Endothelial cell of umbilical vein (primary cell): Measurements from ENCODE around the gene SLC12A7. TPM values are rescaled to one million over a fixed set of nuclear protein-coding genes. Genes with fewer than 3 reads are reported as not detected.

ENCODE experiments used
- BruUV-seq: library from RNA; stranded (reverse); fragments of 400-500 nt; replicated peaks from 2 replicates; lab custom pipeline; 2021; lab: Mats Ljungman, UMichigan
- CTCF ChIA-PET: fragments of 300-600, 350-600 bp; sonication (Branson Sonifier 250); formaldehyde crosslinking; loops from one replicate; lab custom pipeline; 2021; ENCODE audit warnings: antibody characterized with exemption, inconsistent platforms; lab: Charles Lee
- POLR2A ChIA-PET: fragments of 300-600, 350-600 bp; sonication (Branson Sonifier 250); formaldehyde crosslinking; loops from one replicate; lab custom pipeline; 2021; ENCODE audit warnings: antibody characterized with exemption, inconsistent platforms; lab: Charles Lee
- DNase-seq: peaks from one replicate; pipeline ENCODE4 v3.0.0-alpha.2; 2011; ENCODE audit warnings: low read depth, low spot score
- FAIRE-seq: peaks from 2 replicates; lab custom pipeline; 2011; peaks lifted over from hg19 to GRCh38; lab: Jason Lieb, UNC
- H2AFZ ChIP-seq: 2 replicates; pipeline ENCODE4 v1.6.0; 2012; ENCODE audit warnings: low read depth, low read length, control low read depth, inconsistent platforms
- H3K27ac ChIP-seq: 2 replicates; pipeline ENCODE4 v1.5.1; 2011; ENCODE audit warnings: low read depth, mild to moderate bottlenecking, control low read depth, low read length, moderate library complexity; ENCODE audit not compliant: insufficient read depth
- H3K27me3 ChIP-seq, 2 experiments: 2 replicates each; pipeline versions ENCODE4 v1.6.0 to v1.6.1; 2011; ENCODE audit warnings: low read length in 2 of 2, mixed read lengths in 1 of 2; ENCODE audit not compliant: control insufficient read depth in 2 of 2, insufficient read depth in 2 of 2
- H3K36me3 ChIP-seq, 2 experiments: 2 replicates in 1 of 2; 3 replicates in 1 of 2; pipeline ENCODE4 v1.5.1; 2011; ENCODE audit warnings: low read length in 2 of 2, mild to moderate bottlenecking in 1 of 2, moderate library complexity in 1 of 2; ENCODE audit not compliant: control insufficient read depth in 2 of 2, insufficient read depth in 2 of 2; ENCODE audit errors: extremely low read depth in 1 of 2
- H3K4me1 ChIP-seq: 3 replicates; pipeline ENCODE4 v1.5.1; 2011; ENCODE audit warnings: mild to moderate bottlenecking, low read length; ENCODE audit not compliant: control insufficient read depth, insufficient read depth; ENCODE audit errors: extremely low read depth
- H3K4me2 ChIP-seq: 2 replicates; pipeline ENCODE4 v1.6.1; 2011; ENCODE audit warnings: low read length, control low read depth, mixed read lengths; ENCODE audit not compliant: insufficient read depth
- H3K4me3 ChIP-seq, 3 experiments: fragments of 200-600 bp in 1 of 3; sonication (generic), shearing (Covaris generic) in 1 of 3; replicated peaks in 1 of 3; 2 replicates each; pipeline ENCODE4 v1.5.1; 2011 to 2016; ENCODE audit warnings: control low read depth in 3 of 3, low read length in 3 of 3, mild to moderate bottlenecking in 2 of 3, inconsistent platforms in 1 of 3, low read depth in 1 of 3, moderate library complexity in 1 of 3; ENCODE audit not compliant: insufficient read depth in 1 of 3
- H3K79me2 ChIP-seq: 2 replicates; pipeline ENCODE4 v1.6.0; 2012; ENCODE audit warnings: low read length, inconsistent platforms; ENCODE audit not compliant: control insufficient read depth, insufficient read depth
- H3K9ac ChIP-seq: replicated peaks from 2 replicates; pipeline ENCODE3; 2011; ENCODE audit warnings: low read length, control low read depth; ENCODE audit not compliant: insufficient read depth; ENCODE audit errors: extremely low read depth
- H3K9me1 ChIP-seq: replicated peaks from 3 replicates; pipeline ENCODE4 v1.6.0; 2011; ENCODE audit warnings: mild to moderate bottlenecking, low read length; ENCODE audit not compliant: control insufficient read depth, insufficient read depth; ENCODE audit errors: extremely low read depth
- H3K9me3 ChIP-seq: replicated peaks from 2 replicates; pipeline ENCODE4 v1.5.1; 2012; ENCODE audit warnings: low read length, inconsistent platforms; ENCODE audit not compliant: control insufficient read depth, insufficient read depth
- H4K20me1 ChIP-seq: replicated peaks from 2 replicates; pipeline ENCODE3; 2011; ENCODE audit warnings: mild to moderate bottlenecking, low read length; ENCODE audit not compliant: control insufficient read depth, insufficient read depth; ENCODE audit errors: extremely low read depth
- EZH2 ChIP-seq: IDR thresholded peaks from 2 replicates; pipeline ENCODE4 v1.6.1; 2012; ENCODE audit warnings: borderline replicate concordance, low read depth, mild to moderate bottlenecking, moderate library complexity, low read length, inconsistent platforms; ENCODE audit not compliant: severe bottlenecking
- FOS ChIP-seq: IDR thresholded peaks from 2 replicates; pipeline ENCODE4 v1.6.1; 2011; ENCODE audit warnings: mild to moderate bottlenecking, low read length, moderate library complexity, borderline replicate concordance; ENCODE audit not compliant: insufficient read depth
- GATA2 ChIP-seq: IDR thresholded peaks from 2 replicates; pipeline ENCODE4 v1.7.0; 2011; ENCODE audit warnings: low read depth, mild to moderate bottlenecking, moderate library complexity, mixed read lengths, low read length; ENCODE audit not compliant: insufficient read length, insufficient read depth
- JUN ChIP-seq: IDR thresholded peaks from 2 replicates; pipeline ENCODE4 v1.6.1; 2011; ENCODE audit warnings: borderline replicate concordance, low read depth; ENCODE audit not compliant: insufficient read length, insufficient read depth
- MAX ChIP-seq: IDR thresholded peaks from 2 replicates; pipeline ENCODE4 v1.6.1; 2011; ENCODE audit not compliant: insufficient read depth, insufficient read length
- MYC ChIP-seq: IDR thresholded peaks from one replicate; pipeline ENCODE4 v1.6.1; 2011; ENCODE audit warnings: mild to moderate bottlenecking, low read depth, low read length
- POLR2A ChIP-seq: IDR thresholded peaks from 2 replicates; pipeline ENCODE4 v1.6.1; 2012; ENCODE audit warnings: low read depth, mild to moderate bottlenecking, control low read depth, low read length
- POLR2AphosphoS5 ChIP-seq: IDR thresholded peaks from 2 replicates; pipeline ENCODE4 v1.6.1; 2012; ENCODE audit warnings: low read depth, mild to moderate bottlenecking, control low read depth, low read length, moderate library complexity; ENCODE audit not compliant: insufficient read depth
- dilution Hi-C: fragments of 300-500 bp; cut with MboI; formaldehyde crosslinking; loops from one replicate; pipeline ENCODE4 v1.15.0; 2019; ENCODE audit warnings: low sequenced_read_pairs; ENCODE audit not compliant: extremely low pct_ligation_motif_present
- intact Hi-C: fragments of 100-400 bp; cut with micrococcal nuclease; formaldehyde crosslinking; loops from one replicate; pipeline ENCODE4 v1.10.0; 2022
- polyA plus RNA-seq, 4 experiments: library from polyadenylated mRNA; depleted of rRNA in 3 of 4; stranded (reverse) in 3 of 4; unstranded in 1 of 4; fragments of >200 nt; gene quantifications; 2 replicates each; pipeline versions ENCODE4 v1.2.1 to v1.2.3, GENCODE V29; 2011 to 2012; ENCODE audit warnings: missing spikeins in 1 of 4
- total RNA-seq: library from RNA; stranded (reverse); gene quantifications from 2 replicates; pipeline ENCODE4 v1.2.3, GENCODE V29; 2021
- TF ChIP-seq, protein P1 (sequence below), 2 donors: IDR thresholded peaks; 1 replicate in 1 of 2; 2 replicates in 1 of 2; pipeline ENCODE4 v1.5.1; 2011; ENCODE audit warnings: low read length in 2 of 2, mild to moderate bottlenecking in 2 of 2, moderate library complexity in 2 of 2, control low read depth in 1 of 2, inconsistent platforms in 1 of 2, low read depth in 1 of 2; ENCODE audit not compliant: insufficient read depth in 1 of 2; ENCODE audit errors: extremely low read depth in 1 of 2

Gene SLC12A7
- total and polyA plus RNA-seq, 2 donors (not counting 3 experiments of a cell fraction or from before 2014, with no cell fraction given) = 16.4 to 38.8 TPM

DNA sequence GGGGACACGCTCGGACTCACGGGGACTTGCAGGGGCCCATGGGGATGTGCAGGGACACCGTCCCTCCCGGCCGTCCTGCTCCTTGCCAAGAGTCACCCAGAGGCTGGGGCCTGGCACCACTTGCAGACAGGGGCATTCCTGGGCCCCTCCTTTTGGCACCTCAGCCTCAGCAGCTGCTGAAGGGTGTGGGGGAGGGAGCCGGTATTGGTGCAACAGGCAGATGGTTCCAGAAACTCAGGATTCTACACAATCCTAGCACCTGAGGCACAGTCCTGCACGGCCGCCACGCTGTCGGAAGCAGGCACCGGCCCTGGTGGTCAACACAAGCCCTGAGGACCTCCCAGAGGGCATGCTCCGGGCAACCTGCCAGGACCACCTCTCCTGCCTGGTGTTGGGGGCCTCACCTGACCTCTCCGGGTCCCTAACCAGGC lies 19.3 kb upstream of the SLC12A7 start:
- intact Hi-C loops = no loop called here

More for the DNA sequence above, 19.3 kb upstream of the SLC12A7 start:
- Histone ChIP-seq H3K27me3 (no peaks in the 10 kb centered on the region), H3K4me2 (no peak overlapping the region), H3K4me3 (no peak overlapping the region), H3K79me2 (no peaks in the 10 kb centered on the region), H4K20me1 (no peaks in the 10 kb centered on the region), H3K4me1 (no peaks in the 10 kb centered on the region), H3K9ac (no peak overlapping the region), H3K27ac (no peak overlapping the region), H3K36me3 (no peaks in the 10 kb centered on the region), H3K9me1 (no peaks in the 10 kb centered on the region), H2AFZ (no peak overlapping the region), H3K9me3 (no peaks in the 10 kb centered on the region)
- no peak for TF ChIP-seq POLR2A
- TF ChIP-seq, protein P1, sequence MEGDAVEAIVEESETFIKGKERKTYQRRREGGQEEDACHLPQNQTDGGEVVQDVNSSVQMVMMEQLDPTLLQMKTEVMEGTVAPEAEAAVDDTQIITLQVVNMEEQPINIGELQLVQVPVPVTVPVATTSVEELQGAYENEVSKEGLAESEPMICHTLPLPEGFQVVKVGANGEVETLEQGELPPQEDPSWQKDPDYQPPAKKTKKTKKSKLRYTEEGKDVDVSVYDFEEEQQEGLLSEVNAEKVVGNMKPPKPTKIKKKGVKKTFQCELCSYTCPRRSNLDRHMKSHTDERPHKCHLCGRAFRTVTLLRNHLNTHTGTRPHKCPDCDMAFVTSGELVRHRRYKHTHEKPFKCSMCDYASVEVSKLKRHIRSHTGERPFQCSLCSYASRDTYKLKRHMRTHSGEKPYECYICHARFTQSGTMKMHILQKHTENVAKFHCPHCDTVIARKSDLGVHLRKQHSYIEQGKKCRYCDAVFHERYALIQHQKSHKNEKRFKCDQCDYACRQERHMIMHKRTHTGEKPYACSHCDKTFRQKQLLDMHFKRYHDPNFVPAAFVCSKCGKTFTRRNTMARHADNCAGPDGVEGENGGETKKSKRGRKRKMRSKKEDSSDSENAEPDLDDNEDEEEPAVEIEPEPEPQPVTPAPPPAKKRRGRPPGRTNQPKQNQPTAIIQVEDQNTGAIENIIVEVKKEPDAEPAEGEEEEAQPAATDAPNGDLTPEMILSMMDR (IDR thresholded peaks at IDR 0.05; ENCODE audit: extremely low read depth in 1 of 2, insufficient read depth in 1 of 2, low read depth in 1 of 2, low read length in 2 of 2) = no peak
- no peak for TF ChIP-seq JUN
- no peak for TF ChIP-seq MYC
- TF ChIP-seq EZH2 = no peak
- TF ChIP-seq FOS = no peak
- no peak for TF ChIP-seq GATA2
- no peak for TF ChIP-seq MAX
- TF ChIP-seq POLR2AphosphoS5 = no peak
- DNase-seq (no peak), FAIRE-seq (no peak)
- dilution Hi-C loops = no loop called here
- ChIA-PET CTCF (interaction anchor here (1.3 kb wide), 1 partner anchor 10 kb away, joined by 3 read pairs; no protein-coding TSS in a partner anchor), POLR2A (no interaction called here)
- BruUV-seq = no TSS peak
